Activated CD8-positive, alpha-beta T cell treated with anti-CD3 and anti-CD28 coated beads for 36 hours (primary cell): ENCODE measurements around the gene JAK3. TPM values are rescaled to one million over a fixed set of nuclear protein-coding genes. Genes with fewer than 3 reads are reported as not detected.
A peak's percentile ranks its signal among the peaks of the same experiment; 100 is the strongest.

ENCODE experiments used
- ATAC-seq: fragments of 200-7000 bp; cut with Tn5 transposase; one replicate; pipeline ENCODE4 v1.10.0; 2021; ENCODE audit warnings: mild to moderate bottlenecking, moderate library complexity
- CTCF ChIA-PET: fragments of 350-600 bp; sonication (Branson Sonifier 250); formaldehyde crosslinking; loops from one replicate; lab custom pipeline; 2021; ENCODE audit warnings: antibody characterized with exemption; lab: Charles Lee
- POLR2A ChIA-PET: fragments of 350-600 bp; sonication (Branson Sonifier 250); formaldehyde crosslinking; loops from one replicate; lab custom pipeline; 2021; ENCODE audit warnings: antibody characterized with exemption; lab: Charles Lee
- DNase-seq: peaks from one replicate; pipeline ENCODE4 v3.0.0-alpha.2; 2020
- H3K27ac Mint-ChIP-seq: one replicate; pipeline ENCODE4 v1.8.0; 2021; ENCODE audit warnings: mild to moderate bottlenecking, mixed read lengths
- H3K27me3 Mint-ChIP-seq: one replicate; pipeline ENCODE4 v1.8.0; 2021; ENCODE audit warnings: mixed read lengths
- H3K36me3 Mint-ChIP-seq: one replicate; pipeline ENCODE4 v1.8.0; 2021; ENCODE audit warnings: low read depth, mixed read lengths
- H3K4me1 Mint-ChIP-seq: one replicate; pipeline ENCODE4 v1.8.0; 2021; ENCODE audit warnings: low read depth, mixed read lengths
- H3K4me3 Mint-ChIP-seq: one replicate; pipeline ENCODE4 v1.8.0; 2021; ENCODE audit warnings: mild to moderate bottlenecking, moderate library complexity, mixed read lengths
- H3K9me3 Mint-ChIP-seq: one replicate; pipeline ENCODE4 v1.8.0; 2021; ENCODE audit warnings: mixed read lengths
- intact Hi-C: fragments of 100-400 bp; cut with micrococcal nuclease; formaldehyde crosslinking; loops from one replicate; pipeline ENCODE4 v1.10.0; 2022
- total RNA-seq, 2 experiments: library from RNA; stranded (reverse); gene quantifications; one replicate each; pipeline ENCODE4 v1.2.3, GENCODE V29; 2021
- TF ChIP-seq, protein P1 (sequence below): fragments of 200-600 bp; IDR thresholded peaks from one replicate; pipeline ENCODE4 v1.8.0; 2022; ENCODE audit warnings: antibody characterized with exemption, mild to moderate bottlenecking

Gene JAK3
- total RNA-seq, 2 experiments from 2014 or later, result 120 to 126 TPM

DNA sequence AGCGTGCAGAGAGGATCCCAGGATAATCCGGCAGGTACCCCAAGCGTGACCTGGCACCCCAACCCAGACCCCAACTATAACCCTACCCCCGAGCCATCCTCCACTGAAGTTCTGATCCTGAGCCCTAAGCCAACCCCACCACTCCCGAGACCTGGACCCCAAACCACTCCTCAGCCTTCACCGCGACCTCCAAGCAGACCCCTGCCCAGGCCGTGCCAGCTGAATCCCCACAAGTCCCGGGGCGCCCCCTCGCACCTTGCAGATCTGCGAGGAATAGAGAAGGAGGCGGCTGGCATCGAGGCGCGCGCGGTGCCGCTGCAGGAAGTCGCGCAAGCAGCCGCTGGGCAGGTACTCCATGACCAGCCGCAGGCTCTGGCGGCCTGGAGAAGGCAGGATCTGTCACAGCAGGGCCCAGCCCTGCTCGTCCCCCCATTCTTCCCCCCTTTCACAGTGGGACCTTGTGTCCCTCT, 16.3 kb downstream of the JAK3 start:
- ChIA-PET POLR2A (interaction anchor here (0.8 to 3.0 kb wide), 4 partner anchors 9 to 12 kb away, joined by 3 to 11 read pairs (median 3); no protein-coding TSS in a partner anchor), CTCF (interaction anchor here (0.9 kb wide), 1 partner anchor 14 kb away, joined by 3 read pairs; no protein-coding TSS in a partner anchor)
- no peaks in the 10 kb centered on the region for H3K27me3 Mint-ChIP-seq
- no peak overlapping the region for H3K4me3 Mint-ChIP-seq
- ATAC-seq (no peak), DNase-seq (no peak)
- intact Hi-C loops, result no loop called here
- H3K4me1 Mint-ChIP-seq, result peaks cover 9% of the 10 kb centered on the region
- H3K36me3 Mint-ChIP-seq, result peaks cover 65% of the 10 kb centered on the region
- H3K27ac Mint-ChIP-seq, result no peak overlapping the region
- TF ChIP-seq, protein P1, sequence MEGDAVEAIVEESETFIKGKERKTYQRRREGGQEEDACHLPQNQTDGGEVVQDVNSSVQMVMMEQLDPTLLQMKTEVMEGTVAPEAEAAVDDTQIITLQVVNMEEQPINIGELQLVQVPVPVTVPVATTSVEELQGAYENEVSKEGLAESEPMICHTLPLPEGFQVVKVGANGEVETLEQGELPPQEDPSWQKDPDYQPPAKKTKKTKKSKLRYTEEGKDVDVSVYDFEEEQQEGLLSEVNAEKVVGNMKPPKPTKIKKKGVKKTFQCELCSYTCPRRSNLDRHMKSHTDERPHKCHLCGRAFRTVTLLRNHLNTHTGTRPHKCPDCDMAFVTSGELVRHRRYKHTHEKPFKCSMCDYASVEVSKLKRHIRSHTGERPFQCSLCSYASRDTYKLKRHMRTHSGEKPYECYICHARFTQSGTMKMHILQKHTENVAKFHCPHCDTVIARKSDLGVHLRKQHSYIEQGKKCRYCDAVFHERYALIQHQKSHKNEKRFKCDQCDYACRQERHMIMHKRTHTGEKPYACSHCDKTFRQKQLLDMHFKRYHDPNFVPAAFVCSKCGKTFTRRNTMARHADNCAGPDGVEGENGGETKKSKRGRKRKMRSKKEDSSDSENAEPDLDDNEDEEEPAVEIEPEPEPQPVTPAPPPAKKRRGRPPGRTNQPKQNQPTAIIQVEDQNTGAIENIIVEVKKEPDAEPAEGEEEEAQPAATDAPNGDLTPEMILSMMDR, result no peak
- peaks cover 1% of the 10 kb centered on the region for H3K9me3 Mint-ChIP-seq

DNA sequence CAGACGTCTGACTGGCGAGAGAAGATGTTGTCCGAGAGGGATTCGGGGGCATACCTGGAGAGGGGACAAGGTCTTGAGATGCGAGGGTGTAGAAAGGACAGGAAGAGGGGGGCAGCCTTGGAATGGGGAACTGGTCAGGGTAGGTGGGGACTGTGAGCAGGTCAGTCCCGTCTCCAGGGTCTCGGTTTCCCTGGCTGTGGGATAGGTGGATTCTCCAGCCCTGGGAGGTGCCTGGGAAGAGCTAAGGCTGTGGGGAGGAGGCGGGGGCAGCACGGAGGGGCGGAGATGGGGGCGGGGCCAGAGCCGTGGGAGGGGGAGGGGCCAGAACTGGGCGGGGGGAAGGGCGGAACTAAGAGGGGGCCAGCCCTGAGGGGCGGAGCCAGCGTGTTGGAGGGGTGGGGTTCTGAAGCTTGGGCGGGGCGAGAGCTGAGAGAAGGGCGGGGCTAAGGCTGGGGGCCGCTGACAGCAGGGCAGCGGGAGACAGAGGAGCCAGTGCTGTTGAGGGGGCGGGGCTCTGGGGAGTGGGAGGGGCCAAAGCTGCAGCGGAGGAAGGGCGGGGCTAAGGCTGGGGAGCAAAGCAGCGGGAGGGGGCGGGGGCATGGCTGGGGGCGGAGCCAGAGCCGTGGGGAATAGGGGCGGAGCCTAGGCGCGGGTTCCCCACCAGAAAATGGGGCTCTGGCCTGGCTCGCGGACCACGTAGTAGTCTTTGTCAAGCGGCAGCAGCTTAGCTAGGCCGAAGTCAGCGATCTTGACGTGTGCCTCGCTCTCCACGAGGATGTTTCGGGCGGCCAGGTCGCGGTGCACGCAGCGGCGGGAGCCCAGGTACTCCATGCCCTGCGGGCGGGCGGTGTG, 17.0 kb downstream of the JAK3 start:
- no peak overlapping the region for H3K27ac Mint-ChIP-seq
- peak; percentile 94 for ATAC-seq

DNA sequence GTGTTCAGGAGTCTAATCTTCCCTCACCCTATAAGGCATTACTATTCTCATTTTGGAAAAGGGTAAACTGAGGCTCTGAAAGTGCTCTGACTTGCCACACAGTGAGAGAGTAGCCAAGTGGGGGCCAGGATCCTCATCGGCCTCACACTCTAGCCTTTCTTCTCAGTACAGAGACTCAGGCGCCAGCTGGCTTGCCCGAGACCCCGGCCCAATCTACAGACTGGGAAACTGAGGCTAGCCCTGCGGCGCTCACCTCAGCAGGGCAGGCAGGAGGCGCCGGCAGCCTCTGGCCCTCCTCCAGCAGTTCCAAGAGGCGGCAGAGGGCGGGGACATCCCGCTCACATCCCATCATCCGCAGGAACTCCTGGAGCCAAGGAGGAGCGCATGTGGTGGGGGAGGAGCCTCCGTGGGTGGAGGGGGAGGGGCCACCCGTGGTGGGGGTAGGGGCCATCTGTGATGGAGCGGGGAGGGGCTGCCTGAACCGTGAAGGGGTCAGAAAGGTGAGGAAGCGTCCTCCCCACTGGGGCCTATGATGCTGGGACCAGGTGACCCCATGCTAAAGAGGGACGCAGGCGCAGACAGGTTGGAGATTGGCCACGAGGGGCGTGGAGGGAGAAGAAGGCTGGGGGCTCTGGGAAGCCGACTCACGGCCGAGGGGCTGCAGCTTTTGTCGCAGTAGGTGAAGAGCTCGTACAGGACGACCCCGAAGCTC, 17.8 kb downstream of the JAK3 start:
- intact Hi-C loops, result no loop called here
- ChIA-PET POLR2A (interaction anchor here (1.2 to 3.0 kb wide), 3 partner anchors 9 to 35 kb away, joined by 3 to 11 read pairs (median 6); no protein-coding TSS in a partner anchor), CTCF (no interaction called here)
- DNase-seq (no peak), ATAC-seq (no peak)
- H3K27me3 Mint-ChIP-seq, result no peaks in the 10 kb centered on the region
- H3K9me3 Mint-ChIP-seq, result peaks cover 1% of the 10 kb centered on the region
- TF ChIP-seq, protein P1, result no peak
- H3K36me3 Mint-ChIP-seq, result peaks cover 58% of the 10 kb centered on the region
- H3K27ac Mint-ChIP-seq, result no peak overlapping the region
- H3K4me3 Mint-ChIP-seq, result no peak overlapping the region
- H3K4me1 Mint-ChIP-seq, result peaks cover 3% of the 10 kb centered on the region

More for the DNA sequence above, 17.0 kb downstream of the JAK3 start:
- intact Hi-C loops, result no loop called here
- H3K9me3 Mint-ChIP-seq, result peaks cover 1% of the 10 kb centered on the region
- H3K27me3 Mint-ChIP-seq, result no peaks in the 10 kb centered on the region
- H3K4me3 Mint-ChIP-seq, result no peak overlapping the region
- peaks cover 61% of the 10 kb centered on the region for H3K36me3 Mint-ChIP-seq
- ChIA-PET CTCF (no interaction called here), POLR2A (interaction anchor here (0.8 to 3.0 kb wide), 6 partner anchors 8 to 34 kb away, joined by 3 to 11 read pairs (median 3); no protein-coding TSS in a partner anchor)
- peak; percentile 76 for DNase-seq
- peaks cover 9% of the 10 kb centered on the region for H3K4me1 Mint-ChIP-seq
- TF ChIP-seq, protein P1, result no peak

DNA sequence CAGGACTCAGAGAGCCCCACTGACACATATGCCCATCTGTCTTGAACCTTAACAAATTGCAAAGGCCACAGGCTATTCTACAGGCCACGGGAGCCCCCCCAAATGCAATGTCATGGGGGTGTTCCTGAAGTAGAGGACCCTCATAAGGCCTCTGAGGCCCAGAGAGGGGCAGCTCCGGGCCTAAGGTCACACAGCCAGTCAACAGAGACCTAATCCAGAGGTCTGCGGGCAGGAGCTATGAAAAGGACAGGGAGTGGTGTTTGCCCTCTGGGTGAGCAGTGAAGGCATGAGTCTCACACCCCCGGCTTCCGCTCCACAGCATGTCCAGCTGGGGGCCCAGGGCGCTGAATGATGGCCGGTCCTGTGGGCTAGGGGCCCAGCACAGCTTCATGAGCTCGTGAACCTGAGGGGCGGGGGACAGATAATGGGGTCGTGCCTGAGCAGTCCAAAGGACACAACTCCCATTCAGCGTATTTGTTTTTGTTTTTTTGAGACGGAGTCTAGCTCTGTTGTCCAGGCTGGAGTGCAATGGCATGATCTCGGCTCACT, 21.2 kb downstream of the JAK3 start:
- DNase-seq, result no peak
- ChIA-PET CTCF (no interaction called here), POLR2A (interaction anchor here (1.1 to 1.2 kb wide), 2 partner anchors 9 to 24 kb away, joined by 4 read pairs; no protein-coding TSS in a partner anchor)
- Mint-ChIP-seq H3K4me1 (peaks cover 3% of the 10 kb centered on the region), H3K27ac (no peak overlapping the region), H3K27me3 (no peaks in the 10 kb centered on the region), H3K9me3 (no peaks in the 10 kb centered on the region), H3K4me3 (no peak overlapping the region), H3K36me3 (peaks cover 35% of the 10 kb centered on the region)
- no peak for ATAC-seq
- TF ChIP-seq, protein P1, result no peak
- intact Hi-C loops, result no loop called here
